GM15510 (cell line): ENCODE measurements around the gene ZNF548.

ENCODE experiments used
- POLR2A ChIP-seq: IDR thresholded peaks from 3 replicates; pipeline ENCODE4 v1.6.1; 2011; ENCODE audit warnings: borderline replicate concordance; ENCODE audit not compliant: insufficient read length; ENCODE audit errors: extremely low read depth

Gene ZNF548

DNA sequence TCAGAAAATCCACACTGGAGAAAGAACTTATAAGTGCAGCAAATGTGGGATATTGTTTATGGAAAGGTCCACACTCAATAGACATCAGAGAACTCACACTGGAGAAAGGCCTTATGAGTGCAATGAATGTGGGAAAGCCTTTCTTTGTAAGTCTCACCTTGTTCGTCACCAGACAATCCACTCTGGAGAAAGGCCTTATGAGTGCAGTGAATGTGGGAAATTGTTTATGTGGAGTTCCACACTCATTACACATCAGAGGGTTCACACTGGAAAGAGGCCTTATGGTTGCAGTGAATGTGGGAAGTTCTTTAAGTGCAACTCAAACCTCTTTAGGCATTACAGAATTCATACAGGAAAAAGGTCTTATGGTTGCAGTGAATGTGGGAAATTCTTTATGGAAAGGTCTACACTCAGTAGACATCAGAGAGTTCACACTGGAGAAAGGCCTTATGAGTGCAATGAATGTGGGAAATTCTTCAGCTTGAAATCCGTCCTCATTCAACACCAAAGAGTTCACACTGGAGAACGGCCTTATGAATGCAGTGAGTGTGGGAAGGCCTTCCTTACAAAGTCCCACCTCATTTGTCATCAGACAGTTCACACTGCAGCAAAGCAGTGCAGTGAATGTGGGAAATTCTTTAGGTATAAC, 12.0 kb upstream of the ZNF548 start:
- TF ChIP-seq POLR2A, result no peak

DNA sequence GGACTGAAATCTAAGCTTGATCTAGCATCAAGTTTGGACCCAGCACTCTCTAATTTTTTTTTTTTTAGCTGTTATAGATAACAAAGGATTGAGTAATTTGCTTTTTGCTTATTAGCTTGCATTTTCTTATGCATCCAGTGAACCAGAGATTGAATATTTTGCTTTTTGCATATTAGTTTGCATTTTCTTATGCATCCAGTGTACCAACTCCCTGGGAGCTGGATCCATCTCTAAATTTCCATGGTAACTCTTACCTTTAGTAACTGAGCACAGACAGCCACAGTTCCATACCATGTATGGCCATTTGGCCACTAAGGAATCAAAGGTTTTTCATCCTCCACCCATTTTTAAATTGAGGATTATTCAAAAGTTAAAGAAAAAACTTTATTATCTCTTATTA, 8.7 kb upstream of the ZNF548 start:
- no peak for TF ChIP-seq POLR2A

DNA sequence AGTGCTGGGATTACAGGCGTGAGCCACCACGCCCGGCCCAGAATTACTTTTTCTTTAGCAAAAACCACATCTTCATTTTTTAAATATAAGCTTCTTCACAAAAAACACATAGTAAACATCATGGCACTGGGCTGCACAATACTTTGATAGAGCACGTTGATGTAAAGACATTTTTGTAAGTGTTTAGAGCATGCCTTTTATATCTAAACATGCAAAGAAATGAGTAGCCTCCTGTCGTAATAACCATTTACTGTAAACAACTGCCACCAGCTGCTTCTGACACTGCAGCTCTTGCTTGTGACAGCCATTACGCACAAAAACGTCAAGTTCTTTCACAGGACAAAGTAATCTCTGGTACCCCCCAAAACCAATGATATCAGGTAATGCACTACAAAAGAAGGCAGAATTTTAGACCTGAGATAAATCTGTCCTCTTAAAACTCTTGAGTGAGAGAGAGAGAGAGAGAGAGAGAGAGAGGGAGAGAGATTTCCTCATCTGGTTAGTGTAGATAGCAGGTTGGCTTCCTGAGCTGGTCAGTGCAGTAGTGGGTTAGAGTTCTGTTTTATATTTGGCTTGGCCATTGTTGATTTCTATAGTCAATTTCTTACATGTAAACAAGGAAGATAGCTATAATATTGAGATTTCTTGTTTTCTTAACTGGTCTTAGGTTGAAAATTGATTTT, 6.7 kb upstream of the ZNF548 start:
- TF ChIP-seq POLR2A, result no peak

DNA sequence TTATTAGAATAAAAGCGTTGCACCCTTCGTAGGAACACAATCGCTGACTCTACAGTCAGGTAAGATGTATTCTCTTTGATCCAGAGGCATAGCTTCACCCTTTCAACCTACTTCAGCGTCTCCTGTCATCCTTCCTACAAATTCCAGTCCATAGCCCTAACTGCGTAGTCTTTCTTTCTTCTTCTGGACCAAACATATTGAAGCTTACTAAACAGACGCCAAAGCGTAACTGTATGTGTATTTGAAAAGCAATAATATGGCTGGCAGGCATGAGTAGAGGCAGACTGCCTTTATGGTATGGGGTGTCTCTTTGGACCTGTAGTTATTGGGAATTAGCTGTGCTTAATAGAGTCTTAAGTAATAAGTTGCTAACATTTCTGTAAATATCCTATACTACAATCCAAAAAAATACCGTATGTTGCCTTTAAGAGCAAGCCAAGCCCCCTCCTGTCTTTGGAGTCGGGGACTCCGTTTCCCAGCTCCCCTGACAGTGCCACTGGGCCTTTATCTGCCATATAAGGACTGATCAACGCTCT, 392 bp upstream of the ZNF548 start:
- no peak for TF ChIP-seq POLR2A

DNA sequence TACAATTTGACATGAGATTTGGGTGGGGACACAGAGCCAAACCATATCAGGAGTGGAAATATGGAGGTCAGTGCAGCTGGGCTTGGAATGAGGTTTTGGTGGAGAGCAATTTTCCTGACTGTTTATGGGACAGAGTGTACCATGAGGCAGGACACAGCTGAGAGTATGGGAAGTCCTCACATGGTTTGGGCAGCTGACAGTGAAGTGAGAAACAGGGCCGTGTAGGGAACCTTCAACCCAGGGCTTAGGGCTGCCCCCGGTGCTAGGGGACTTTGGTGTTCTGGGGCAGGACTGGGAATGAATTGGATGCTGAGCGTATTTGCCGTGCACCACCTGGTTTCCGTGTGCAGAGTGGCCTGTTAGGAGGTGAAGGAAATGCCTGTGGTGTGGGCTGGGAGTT, 6.1 kb downstream of the ZNF548 start:
- no peak for TF ChIP-seq POLR2A

DNA sequence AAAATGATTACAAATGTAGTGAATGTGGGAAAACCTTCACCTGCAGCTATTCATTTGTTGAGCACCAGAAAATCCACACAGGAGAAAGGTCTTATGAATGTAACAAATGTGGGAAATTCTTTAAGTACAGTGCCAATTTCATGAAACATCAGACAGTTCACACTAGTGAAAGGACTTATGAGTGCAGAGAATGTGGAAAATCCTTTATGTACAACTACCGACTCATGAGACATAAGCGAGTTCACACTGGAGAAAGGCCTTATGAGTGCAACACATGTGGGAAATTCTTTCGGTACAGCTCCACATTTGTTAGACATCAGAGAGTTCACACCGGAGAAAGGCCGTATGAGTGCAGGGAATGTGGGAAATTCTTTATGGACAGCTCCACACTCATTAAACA, 9.2 kb downstream of the ZNF548 start:
- no peak for TF ChIP-seq POLR2A

DNA sequence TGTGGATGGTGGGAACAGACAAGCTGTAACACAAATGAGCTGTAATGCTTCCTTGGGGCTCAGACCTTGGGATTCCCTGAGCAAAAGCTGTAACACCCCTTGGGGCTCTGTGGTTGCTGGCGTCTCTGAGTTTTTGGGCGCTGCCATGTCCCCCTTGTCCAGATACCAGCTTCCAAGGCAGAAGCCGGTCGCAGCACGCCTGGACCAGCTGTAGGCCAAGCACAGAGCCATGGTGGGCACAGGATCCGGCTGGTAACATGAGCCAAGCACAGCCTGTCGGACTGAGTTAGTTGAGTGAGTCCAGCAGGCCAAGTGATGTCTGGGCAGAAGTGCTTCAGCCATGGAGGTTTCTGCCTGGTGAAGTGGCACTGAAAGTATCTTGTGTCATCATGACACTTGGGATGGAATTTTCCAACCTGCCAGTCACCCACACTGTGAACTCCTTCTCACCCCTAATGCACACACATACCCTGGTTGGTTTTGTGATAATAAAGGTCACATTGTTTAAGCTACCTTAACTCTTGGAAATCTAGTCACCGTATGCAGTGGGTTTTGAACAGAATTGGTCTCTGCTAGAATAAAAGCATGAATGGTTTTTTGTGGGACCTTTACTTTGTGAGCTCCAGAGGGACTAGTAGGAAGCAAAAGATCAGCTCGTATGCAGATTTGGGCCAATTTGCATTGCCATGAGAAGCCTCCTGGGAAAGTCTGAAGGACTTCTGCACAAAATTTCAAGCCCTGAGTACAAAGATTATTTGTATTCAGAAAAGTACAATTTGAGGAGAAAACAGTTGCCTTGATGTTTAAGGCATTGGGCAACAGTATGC, 14.3 kb downstream of the ZNF548 start:
- no peak for TF ChIP-seq POLR2A

DNA sequence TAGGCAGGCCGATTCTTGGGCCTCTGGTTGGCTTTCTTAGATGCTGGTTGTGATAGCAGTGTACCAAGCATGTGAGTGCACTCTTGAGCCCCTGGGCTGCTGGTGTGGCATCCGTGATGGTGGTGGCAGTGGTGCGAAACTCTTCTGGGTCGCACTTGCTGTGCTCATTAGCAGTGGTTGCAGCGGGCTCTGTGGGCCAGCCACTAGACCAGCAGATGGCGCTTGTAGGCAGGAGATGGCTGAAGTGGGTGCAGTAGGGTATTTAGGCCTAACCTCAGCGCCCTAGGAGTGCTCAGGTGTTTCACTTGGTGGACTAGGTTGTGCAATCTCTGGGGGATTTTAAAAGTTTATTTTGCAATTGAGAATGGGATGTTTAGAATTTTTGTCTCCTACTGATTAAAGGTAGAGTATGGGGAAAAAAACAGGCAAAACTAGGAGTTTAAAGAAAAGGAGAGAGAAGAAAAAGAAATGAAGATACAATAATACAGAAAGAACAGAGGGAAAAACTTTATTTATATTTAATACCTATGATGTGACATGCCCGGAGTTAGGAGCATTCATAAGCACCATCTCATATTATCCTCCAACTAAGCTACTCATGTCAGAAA, 17.0 kb downstream of the ZNF548 start:
- no peak for TF ChIP-seq POLR2A

DNA sequence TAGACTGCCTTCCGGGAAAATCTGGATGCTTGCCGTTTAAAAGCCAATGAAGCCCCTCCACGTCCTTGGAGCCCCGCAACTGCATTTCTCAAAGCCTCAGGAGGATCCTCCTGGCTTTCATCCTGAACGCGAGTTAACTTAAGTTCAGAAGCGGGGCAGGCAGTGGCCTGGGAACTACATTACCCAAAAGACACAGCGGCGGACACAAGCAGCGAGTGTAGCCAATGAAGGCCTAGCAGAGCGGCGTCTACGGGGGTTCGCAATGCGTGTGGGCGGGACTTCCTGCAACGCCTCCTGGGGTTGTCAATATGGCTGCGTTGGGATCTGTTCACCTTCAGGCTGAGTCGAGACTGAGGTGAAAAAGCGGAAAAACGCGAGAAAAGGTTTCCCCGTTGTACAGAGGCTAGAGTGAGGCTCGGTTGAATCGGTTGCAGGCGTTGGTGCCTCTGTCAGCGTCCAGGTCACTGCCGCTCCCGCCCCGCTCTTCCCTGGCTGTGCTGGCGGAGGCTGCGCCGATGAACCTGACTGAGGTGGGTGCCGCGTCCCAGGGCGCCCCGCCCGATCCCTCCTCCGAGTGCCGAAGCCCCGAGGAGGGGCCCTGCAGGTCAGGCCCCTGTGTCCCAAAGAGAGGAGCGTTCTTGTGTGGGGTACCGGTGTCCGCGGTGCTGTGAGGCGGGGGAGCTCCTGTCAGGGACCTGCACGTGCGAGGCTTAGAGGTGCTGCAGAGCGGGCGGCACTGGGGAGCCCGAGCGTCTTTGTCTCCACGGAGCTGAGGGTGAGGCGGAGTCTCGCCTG, 21.4 kb downstream of the ZNF548 start, which contains the start of gene ZNF17:
Gene ZNF17 (plus strand): TSS at position 285 of the 795 bp plus-strand sequence. CDS start 2,455 bp downstream, outside the sequence.
- peak; percentile 54 for TF ChIP-seq POLR2A

DNA sequence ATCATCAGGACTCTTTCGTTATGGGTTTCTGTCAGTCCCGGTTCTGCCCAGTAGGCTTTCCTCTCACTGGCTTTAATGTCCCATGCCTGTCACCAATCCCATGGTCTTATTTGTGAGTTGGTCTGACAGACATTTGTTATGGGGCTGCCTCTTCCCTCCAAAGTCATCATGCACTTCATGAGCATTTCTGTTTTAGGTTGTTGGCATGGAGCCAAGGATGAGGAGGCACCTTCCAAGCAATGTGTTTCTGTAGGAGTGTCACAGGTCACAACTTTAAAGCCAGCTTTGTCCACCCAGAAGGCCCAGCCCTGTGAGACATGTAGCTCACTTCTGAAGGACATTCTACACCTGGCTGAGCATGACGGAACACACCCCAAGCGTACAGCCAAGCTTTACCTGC, 29.8 kb downstream of the ZNF548 start:
- no peak for TF ChIP-seq POLR2A

DNA sequence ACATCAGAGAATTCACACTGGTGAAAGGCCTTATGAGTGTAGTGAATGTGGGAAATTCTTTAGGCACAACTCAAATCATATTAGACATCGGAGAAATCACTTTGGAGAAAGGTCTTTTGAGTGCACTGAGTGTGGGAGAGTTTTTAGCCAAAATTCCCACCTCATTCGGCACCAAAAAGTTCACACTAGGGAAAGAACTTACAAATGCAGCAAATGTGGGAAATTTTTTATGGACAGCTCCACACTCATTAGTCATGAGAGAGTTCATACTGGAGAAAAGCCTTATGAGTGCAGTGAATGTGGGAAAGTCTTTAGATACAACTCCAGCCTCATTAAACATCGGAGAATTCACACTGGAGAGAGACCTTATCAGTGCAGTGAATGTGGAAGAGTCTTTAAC, 31.4 kb downstream of the ZNF548 start:
- no peak for TF ChIP-seq POLR2A

DNA sequence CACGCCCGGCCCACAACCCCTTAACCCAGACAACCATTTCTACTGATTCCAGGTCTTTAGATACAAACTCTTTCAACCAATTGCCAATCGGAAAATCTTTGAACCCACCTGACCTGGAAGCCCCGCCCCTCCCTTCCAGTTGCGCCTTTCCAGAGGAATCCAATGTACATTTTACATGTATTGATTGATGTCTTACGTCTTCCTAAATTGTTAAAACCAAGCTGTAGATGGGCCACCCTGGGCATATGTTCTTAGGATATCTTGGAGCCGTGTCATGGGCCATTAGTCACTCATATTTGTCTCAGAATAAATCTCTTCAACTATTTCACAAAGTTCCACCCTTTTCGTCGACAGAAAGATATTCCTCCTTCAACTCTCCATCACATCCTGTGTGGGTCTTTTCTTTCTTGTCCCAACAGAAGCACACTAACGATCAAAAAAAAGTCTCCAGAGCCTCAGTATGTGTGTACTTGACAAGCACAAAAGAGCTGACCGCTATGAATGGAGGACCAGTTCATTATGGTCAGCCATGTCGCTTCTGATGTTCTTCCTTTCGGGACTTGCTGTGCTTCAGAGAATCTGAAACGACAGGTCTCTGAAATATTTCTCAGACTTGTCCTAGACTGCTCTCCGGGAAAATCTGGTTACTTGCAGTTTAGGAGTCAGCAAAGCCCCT, 44.9 kb downstream of the ZNF548 start:
- no peak for TF ChIP-seq POLR2A

DNA sequence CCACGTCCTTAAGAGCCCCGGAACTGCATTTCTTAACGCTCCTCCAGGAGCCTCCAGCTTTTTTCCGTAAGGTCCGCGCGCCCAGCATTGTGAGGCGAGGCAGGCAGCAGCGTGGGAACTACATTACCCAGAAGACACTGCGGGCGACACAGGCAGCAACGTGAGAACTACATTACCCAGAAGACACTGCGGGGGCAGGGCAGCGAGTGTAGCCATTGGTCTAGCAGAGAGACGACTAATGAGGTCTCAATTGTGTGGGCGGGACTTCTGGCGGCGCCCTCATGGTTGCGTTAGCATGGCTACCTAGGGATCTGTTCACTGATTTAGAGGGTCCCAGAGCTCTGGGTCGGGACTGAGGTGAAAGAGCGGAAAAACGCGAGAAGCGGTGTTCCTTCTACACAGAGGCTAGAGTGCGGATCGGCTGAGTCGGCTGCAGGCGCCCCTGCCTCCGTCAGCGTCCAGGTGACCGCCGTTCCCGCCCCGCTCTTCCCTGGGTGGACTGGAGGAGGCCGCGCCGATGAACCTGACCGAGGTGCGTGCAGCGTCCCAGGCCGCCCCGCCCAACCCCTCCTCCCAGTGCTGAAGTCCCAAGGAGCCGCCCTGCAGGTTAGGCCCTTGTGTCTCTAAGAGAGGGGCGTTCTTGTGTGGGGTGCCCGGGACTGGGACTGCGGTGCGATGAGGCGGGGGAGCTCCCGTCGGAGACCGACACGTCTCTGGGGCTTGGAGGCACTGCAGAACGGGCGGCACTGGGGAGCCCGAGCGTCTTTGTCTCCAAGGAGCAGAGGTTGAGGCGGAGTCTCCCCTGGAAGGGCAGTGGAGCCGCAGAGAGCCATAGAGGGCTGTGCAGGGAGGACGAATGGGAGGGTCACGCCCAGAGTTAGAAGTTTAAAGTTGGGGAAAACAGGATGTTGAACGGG, 45.7 kb downstream of the ZNF548 start, which contains the start of gene ZNF749:
Gene ZNF749 (plus strand): TSS at position 264 of the 917 bp plus-strand sequence. CDS start 254 bp downstream, at position 518.
- TF ChIP-seq POLR2A, result peak; percentile 62

DNA sequence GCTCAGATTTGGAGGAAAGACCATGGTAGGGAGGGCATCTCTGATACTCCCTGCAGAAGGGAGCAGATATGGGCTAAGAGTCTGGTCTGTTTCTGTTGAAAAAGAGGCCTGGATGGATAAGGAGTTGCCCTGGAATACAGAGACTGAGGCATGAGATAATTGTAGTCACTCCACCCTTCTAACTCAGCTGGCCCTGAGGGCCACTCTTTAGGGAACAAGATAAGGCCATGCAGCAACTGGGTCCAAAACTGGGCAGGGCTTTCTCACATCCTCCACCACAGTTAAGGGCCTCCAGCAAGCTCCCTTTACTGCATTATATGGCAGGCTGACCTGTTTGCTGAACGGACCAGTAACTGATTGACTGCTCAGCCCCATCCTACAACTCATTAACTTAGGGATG, 46.8 kb downstream of the ZNF548 start:
- no peak for TF ChIP-seq POLR2A
